PFSK-1 (cell line): ENCODE results near the gene IFT25.

Experiments
- POLR2AphosphoS5 ChIP-seq: IDR thresholded peaks from 2 replicates; pipeline ENCODE4 v1.6.1; 2012; ENCODE audit warnings: low read depth, mild to moderate bottlenecking, control low read depth, low read length, moderate library complexity
- REST ChIP-seq, 2 experiments: IDR thresholded peaks; 2 replicates each; pipeline versions ENCODE4 v1.6.1 to v1.8.0; 2011 to 2012; ENCODE audit warnings: low read depth in 2 of 2, low read length in 2 of 2, control low read depth in 1 of 2, inconsistent platforms in 1 of 2, mild to moderate bottlenecking in 1 of 2, moderate library complexity in 1 of 2; ENCODE audit not compliant: insufficient read depth in 1 of 2
- TAF1 ChIP-seq: IDR thresholded peaks from 2 replicates; pipeline ENCODE4 v1.6.1; 2012; ENCODE audit warnings: low read length, control low read depth, borderline replicate concordance; ENCODE audit not compliant: insufficient read depth

GRCh38 chr1:53946252-53947171, 1.0 kb upstream of the IFT25 start, which contains the start of gene LRRC42:
- no peak for TF ChIP-seq REST (IDR thresholded peaks at IDR 0.05; ENCODE audit: insufficient read depth in 1 of 2, low read depth in 2 of 2, low read length in 2 of 2)
- TF ChIP-seq POLR2AphosphoS5, result no peak
- 0 out of 2 replicates have a peak, but pooled peaks have one; percentile 31 for TF ChIP-seq TAF1
